Kidney glomerular epithelial cell (primary cell): Measurements from ENCODE around the gene MARCO.

ENCODE experiments used
- DNase-seq: peaks from one replicate; lab custom pipeline; 2025; lab: John Stamatoyannopoulos, UW

The MARCO gene, protein sequence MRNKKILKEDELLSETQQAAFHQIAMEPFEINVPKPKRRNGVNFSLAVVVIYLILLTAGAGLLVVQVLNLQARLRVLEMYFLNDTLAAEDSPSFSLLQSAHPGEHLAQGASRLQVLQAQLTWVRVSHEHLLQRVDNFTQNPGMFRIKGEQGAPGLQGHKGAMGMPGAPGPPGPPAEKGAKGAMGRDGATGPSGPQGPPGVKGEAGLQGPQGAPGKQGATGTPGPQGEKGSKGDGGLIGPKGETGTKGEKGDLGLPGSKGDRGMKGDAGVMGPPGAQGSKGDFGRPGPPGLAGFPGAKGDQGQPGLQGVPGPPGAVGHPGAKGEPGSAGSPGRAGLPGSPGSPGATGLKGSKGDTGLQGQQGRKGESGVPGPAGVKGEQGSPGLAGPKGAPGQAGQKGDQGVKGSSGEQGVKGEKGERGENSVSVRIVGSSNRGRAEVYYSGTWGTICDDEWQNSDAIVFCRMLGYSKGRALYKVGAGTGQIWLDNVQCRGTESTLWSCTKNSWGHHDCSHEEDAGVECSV

DNA sequence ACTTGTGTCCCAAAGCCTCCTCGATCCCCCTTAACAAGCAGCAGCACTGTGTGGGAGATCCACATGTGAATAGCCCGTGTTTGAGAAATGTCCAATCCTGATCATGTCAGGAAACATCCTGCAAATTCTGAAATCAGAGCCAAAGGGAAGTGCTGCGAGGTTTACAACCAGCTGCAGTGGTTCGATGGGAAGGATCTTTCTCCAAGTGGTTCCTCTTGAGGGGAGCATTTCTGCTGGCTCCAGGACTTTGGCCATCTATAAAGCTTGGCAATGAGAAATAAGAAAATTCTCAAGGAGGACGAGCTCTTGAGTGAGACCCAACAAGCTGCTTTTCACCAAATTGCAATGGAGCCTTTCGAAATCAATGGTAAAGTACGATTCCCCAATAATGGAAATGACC lies at the start of gene MARCO:
MARCO (plus strand) TSS at position 164 of the 400 bp plus-strand sequence; CDS start at position 271, 107 bp downstream.
- DNase-seq = no peak

DNA sequence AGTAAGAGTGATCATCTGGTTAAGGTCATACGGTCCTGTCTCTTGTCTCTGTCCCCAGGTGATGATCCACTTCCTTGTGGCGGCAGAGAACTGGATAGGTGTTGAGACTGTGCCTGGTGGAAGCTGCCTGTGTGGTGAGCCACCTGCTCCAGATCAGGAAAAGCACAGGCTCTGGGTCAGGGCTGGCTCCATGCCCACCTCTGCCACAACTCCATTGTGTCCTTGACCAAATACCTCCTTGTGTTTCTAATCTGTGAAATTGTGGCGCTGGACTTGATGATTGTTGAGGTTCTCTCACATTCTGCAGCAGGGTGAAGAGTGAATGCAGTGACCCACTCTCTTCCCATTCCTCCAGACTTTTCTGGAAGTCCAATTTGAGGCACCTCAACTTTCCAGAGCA lies 48.9 kb upstream of the MARCO start:
- no peak for DNase-seq

GRCh38 chr2:118902266-118903028 lies 39.5 kb upstream of the MARCO start:
- DNase-seq = no peak

DNA sequence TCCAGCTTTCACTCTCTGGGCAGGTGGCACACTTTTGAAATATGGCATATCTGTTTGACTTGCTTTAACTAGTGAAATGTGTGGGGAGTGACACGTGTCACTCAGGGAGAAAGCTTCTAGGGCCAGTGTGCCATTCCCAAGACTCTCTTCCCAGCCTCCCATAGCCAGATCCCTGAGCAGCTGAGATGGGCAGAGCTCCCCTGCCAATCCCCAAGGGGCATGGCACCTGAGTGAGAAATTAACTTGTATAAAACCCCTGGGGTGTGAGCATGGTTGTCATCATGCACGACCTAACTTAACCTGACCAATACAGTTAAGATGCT lies 39.0 kb upstream of the MARCO start:
- DNase-seq = no peak

DNA sequence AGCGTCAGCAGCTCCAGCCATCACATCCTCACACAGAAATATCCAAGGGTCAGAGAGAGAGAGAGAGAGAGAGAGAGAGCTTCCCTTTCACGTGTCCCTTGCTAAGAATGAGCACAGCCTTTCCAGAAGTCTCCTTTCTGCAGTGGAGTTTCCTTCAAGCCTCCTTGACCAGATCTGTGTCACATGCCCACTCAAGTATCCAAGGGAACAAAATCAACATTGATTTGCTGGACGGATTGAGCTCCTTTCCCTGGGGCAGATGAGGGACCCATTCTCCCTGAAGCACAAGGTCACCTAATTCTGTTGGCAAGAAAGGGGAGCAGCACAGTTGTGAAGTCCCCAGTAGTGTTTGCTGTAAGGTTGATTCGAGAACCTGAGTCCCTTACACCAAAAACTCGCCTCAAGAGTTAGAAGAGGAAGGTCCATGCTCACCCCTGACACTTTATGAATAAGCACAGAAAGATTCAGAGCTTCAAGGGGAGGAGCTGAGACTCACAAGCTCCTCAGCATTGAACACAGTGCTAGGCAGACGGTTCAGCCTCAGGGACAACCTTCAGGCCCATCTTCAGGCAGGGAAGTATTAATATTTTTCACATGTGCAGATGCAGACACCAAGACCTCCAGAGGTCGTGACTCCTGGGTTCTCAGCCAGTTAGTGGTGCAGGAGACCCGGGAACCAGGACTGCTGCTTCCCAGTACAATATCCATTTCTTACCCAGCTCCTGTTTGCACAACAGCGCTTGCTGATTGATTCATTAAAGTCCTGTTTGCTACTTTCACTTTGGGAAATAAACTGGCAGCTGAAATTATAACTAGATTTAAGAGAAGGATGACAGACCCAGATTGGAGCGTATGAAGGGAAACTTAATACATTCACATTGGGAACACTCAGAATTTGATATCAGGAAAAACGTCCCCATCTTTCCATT lies 38.2 kb upstream of the MARCO start:
- no peak for DNase-seq

- DNase-seq = no peak
Observed at GRCh38 chr2:118905206-118905605, 36.8 kb upstream of the MARCO start.

- no peak for DNase-seq
Observed at GRCh38 chr2:118906186-118906585, 35.8 kb upstream of the MARCO start.

- no peak for DNase-seq
Observed at GRCh38 chr2:118907759-118908158, 34.2 kb upstream of the MARCO start.

DNA sequence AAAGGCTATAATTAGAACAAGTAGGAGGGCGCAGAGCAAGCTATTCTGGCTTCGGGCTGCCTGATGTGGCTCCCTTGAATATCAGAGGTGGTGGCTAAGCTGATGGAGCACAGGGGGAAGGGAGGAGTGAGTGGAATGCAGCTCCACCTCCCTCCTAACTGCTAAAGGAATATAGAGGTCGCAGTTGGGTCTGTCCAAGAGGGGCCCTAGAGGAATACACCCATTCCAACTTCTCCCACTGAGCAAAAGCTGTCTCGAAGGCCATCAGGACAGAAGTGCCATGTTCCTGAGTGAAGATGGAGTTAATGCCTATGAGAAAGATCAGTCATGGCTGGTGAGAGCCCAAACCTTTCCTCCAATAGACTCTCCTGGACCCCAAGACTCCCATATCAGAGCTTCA lies 32.8 kb upstream of the MARCO start:
- DNase-seq = no peak

GRCh38 chr2:118911166-118911856 lies 30.7 kb upstream of the MARCO start:
- no peak for DNase-seq

- DNase-seq = no peak
Observed at GRCh38 chr2:118911936-118912335, 30.1 kb upstream of the MARCO start.

DNA sequence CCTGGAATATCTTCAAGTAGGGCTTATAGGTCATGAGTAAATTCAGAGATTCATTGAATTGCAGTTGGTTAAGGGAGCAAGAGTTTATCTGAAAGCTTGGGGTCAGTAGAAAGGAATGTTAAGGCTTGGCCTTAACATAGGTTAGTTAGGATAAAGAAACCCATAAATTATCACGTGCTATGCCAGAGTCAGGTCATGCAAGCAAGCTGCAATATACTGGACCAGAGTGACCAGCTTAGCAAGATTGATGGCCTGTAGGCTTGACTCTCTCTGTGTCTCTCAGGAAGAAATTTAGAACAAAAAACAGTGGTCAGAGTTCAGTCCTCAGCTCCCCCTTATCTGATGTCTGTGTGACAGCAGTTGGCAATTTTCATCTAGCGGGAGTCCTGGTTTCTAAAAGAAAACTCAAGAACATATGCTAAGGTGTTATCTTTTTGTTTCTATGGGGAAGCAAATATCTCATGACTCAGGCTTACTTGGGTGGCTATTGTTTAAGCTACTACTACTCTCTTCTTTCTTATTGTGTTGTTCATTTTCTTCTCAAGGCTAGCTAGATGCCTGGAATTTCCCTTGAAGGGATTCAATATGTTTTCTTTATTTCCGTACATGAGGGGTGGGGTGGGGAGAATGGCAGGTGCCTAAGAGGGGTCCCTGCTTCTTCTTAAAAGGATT lies 28.7 kb upstream of the MARCO start:
- no peak for DNase-seq

DNA sequence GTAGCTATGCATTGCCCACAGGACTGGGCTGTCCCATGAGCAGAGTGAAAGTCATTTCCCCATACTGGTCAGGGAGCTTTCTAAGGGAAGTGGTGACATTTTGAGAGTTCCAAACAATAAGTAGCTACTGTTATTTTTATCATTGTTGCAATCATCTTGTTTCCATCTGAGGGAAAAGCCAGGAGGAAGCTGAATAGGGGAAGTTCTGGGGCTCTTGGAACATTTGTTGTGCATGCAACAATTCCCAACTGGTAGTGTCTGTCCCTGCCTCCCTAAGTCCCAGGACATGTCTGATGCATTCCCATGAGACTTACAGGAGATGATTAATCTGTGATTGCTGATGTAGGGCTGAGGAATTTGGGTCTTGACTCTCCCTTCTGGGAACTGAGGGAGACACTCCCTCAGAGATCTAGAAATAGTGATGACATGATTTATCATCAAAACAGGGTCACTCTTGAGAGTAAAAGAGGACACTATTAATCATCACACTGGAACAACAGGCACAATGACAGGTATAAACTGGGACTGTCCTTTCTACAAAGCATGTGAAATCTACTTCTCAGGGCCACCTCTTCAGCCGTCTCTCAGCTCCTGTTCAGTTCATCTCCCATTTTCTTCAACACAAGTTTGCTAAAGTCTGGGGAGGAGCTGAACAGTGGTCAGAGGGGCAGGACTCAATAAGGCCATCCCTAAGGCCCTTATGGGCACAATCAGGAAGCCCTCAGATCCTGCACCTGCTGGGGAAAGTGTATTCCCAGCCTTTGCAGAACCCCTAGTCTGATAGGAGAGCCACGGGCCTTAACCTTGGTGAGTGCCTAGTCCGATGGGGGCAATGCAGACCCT lies 28.0 kb upstream of the MARCO start:
- DNase-seq = no peak

- DNase-seq = no peak
Observed at GRCh38 chr2:118914721-118915453, 27.1 kb upstream of the MARCO start.

DNA sequence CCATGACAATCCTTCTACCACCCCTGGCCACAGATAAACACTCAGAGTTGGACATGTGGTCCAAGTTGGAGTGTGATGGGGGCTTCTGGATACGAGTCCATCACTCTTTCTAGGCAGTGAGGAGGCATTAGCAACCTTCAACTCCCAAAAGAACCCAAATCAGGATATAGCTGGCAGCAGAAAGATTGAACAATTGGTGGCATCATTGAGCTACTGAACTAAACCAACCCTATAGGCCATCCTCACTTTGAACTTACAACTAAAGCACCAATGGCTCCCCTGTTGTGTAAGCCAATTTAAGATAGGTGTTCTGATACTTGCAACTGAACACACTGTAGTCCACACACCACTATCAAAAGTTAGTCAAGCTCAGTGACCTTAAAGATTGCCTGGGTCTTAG lies 24.0 kb upstream of the MARCO start:
- no peak for DNase-seq

- DNase-seq = no peak
Observed at GRCh38 chr2:118921646-118922045, 20.3 kb upstream of the MARCO start.

DNA sequence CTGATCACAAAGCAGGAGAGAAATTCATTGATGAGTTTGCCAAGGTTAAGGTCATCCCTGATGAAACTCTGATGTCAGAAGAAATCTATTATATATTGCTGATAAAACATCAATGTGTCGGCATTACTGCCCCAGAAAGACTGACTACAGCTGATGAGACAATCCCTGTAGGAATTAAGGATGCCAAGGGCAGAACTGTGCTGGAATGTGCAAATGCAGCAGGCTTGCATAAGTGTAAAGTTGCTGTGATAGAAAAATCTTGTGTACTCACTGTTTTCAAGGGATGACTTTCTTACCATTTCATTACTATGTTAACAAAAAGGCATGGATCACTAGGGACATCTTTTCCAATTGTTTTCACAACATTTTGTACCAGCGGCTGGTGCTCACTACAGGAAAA lies 19.7 kb upstream of the MARCO start:
- no peak for DNase-seq

DNA sequence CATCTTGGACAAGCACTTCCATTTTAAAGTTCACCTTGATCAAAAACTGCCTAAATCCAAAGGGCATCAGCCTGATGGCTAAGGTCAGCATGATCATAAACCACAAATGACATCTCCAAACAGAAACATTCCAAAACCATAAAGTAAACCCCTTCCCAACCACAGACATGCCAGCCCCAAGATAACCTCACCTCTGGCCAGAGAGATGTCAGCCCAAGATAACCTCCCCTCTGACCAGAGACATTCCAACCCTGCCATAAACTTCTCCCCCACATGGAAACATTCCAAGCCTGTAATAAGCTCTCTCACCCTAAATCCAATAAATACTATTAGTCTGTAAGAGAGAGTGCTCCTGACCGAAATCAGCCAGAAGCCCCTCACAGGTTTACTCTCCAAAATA lies 18.6 kb upstream of the MARCO start:
- no peak for DNase-seq

- no peak for DNase-seq
Observed at GRCh38 chr2:118925476-118925875, 16.5 kb upstream of the MARCO start.
